ENCODE data around the gene ELOVL7. TPM values are rescaled to one million over a fixed set of nuclear protein-coding genes. Genes with fewer than 3 reads are reported as not detected.

The ELOVL7 gene
- total and polyA plus RNA-seq, 4 donors = 2.9 to 5.9 (median 4.3) TPM

GRCh38 chr5:60888359-60889061 lies 44.4 kb upstream of the ELOVL7 start:
- no peak overlapping the region for H3K27ac ChIP-seq (ENCODE audit: low read depth in 1 of 2, low read length in 1 of 2)
- H3K4me1 ChIP-seq (ENCODE audit: control insufficient read depth in 5 of 5, insufficient read depth in 5 of 5, low read length in 5 of 5) = no peaks in the 10 kb centered on the region
- H3K9me3 ChIP-seq (ENCODE audit: control insufficient read depth in 4 of 4, insufficient read depth in 3 of 4, low read length in 3 of 4) = no peaks in the 10 kb centered on the region
- no peaks in the 10 kb centered on the region for H3K27me3 ChIP-seq (ENCODE audit: control insufficient read depth in 3 of 3, insufficient read depth in 3 of 3, low read length in 2 of 3)
- H3K36me3 ChIP-seq (ENCODE audit: control insufficient read depth in 4 of 4, insufficient read depth in 4 of 4, low read length in 4 of 4) = peaks cover 3 to 8% (median 5%) of the 10 kb centered on the region in 4 donors
- DNase-seq (no peak), ATAC-seq (ENCODE audit: insufficient read depth, low FRiP score) (no peak)
- H3K9ac ChIP-seq (ENCODE audit: insufficient read depth in 1 of 2, low read length in 2 of 2) = no peak overlapping the region
- no peak for TF ChIP-seq CTCF (IDR thresholded peaks at IDR 0.05; ENCODE audit: control extremely low read depth, extremely low read depth)
- no peak overlapping the region for H3K4me3 ChIP-seq
- WGBS, 2 donors = 92 to 96% methylated on average over 2 of the region's 2 CpGs

- Histone ChIP-seq H3K27ac (ENCODE audit: low read depth in 1 of 2, low read length in 1 of 2) (no peak overlapping the region), H3K9ac (ENCODE audit: insufficient read depth in 1 of 2, low read length in 2 of 2) (no peak overlapping the region), H3K27me3 (ENCODE audit: control insufficient read depth in 3 of 3, insufficient read depth in 3 of 3, low read length in 2 of 3) (no peaks in the 10 kb centered on the region), H3K4me1 (ENCODE audit: control insufficient read depth in 5 of 5, insufficient read depth in 5 of 5, low read length in 5 of 5) (no peaks in the 10 kb centered on the region), H3K4me3 (no peak overlapping the region), H3K36me3 (ENCODE audit: control insufficient read depth in 4 of 4, insufficient read depth in 4 of 4, low read length in 4 of 4) (peaks cover 3 to 11% (median 5%) of the 10 kb centered on the region in 4 donors), H3K9me3 (ENCODE audit: control insufficient read depth in 4 of 4, insufficient read depth in 3 of 4, low read length in 3 of 4) (no peaks in the 10 kb centered on the region)
- DNase-seq (peak in 2 of 3 donors; percentile 20 to 53), ATAC-seq (ENCODE audit: insufficient read depth, low FRiP score) (no peak)
- 89 to 95% methylated on average over 2 of the region's 2 CpGs for WGBS, 2 donors
- no peak for TF ChIP-seq CTCF (IDR thresholded peaks at IDR 0.05; ENCODE audit: control extremely low read depth, extremely low read depth)
These were observed 43.7 kb upstream of the ELOVL7 start for GRCh38 chr5:60887746-60888145.

- H3K27me3 ChIP-seq (ENCODE audit: control insufficient read depth in 3 of 3, insufficient read depth in 3 of 3, low read length in 2 of 3) = no peaks in the 10 kb centered on the region
- peaks cover under 1 to 10% (median 5%) of the 10 kb centered on the region in 4 donors for H3K36me3 ChIP-seq (ENCODE audit: control insufficient read depth in 4 of 4, insufficient read depth in 4 of 4, low read length in 4 of 4)
- H3K4me3 ChIP-seq = no peak overlapping the region
- no peaks in the 10 kb centered on the region for H3K4me1 ChIP-seq (ENCODE audit: control insufficient read depth in 5 of 5, insufficient read depth in 5 of 5, low read length in 5 of 5)
- TF ChIP-seq CTCF (IDR thresholded peaks at IDR 0.05; ENCODE audit: control extremely low read depth, extremely low read depth) = no peak
- DNase-seq (no peak), ATAC-seq (ENCODE audit: insufficient read depth, low FRiP score) (no peak)
- no peak overlapping the region for H3K27ac ChIP-seq (ENCODE audit: low read depth in 1 of 2, low read length in 1 of 2)
- no peaks in the 10 kb centered on the region for H3K9me3 ChIP-seq (ENCODE audit: control insufficient read depth in 4 of 4, insufficient read depth in 3 of 4, low read length in 3 of 4)
- no peak overlapping the region for H3K9ac ChIP-seq (ENCODE audit: insufficient read depth in 1 of 2, low read length in 2 of 2)
- 97 to 100% methylated on average over 1 of the region's 1 CpG for WGBS, 2 donors
These were observed 43.0 kb upstream of the ELOVL7 start for GRCh38 chr5:60887096-60887495.

All from lung (tissue), 12 donors.